BJ (cell line): ENCODE data around the gene RASA2. TPM values are rescaled to one million over a fixed set of nuclear protein-coding genes. Genes with fewer than 3 reads are reported as not detected.
A peak's percentile ranks its signal among the peaks of the same experiment; 100 is the strongest.

Experiments
- CTCF ChIA-PET: fragments of 350-600 bp; formaldehyde crosslinking; extraction: SDS; loops from one replicate; lab custom pipeline; 2021; ENCODE audit warnings: antibody characterized with exemption, inconsistent platforms; lab: Yijun Ruan, JAX
- POLR2A ChIA-PET: fragments of 300-600 bp; sonication (Branson Sonifier 250); formaldehyde crosslinking; extraction: SDS; loops from one replicate; lab custom pipeline; 2021; ENCODE audit warnings: antibody characterized with exemption; lab: Charles Lee
- DNase-seq: peaks from one replicate; pipeline ENCODE4 v3.0.0-alpha.2; 2011; ENCODE audit warnings: low read depth
- H3K27me3 ChIP-seq: 2 replicates; pipeline ENCODE4 v1.6.0; 2011; ENCODE audit warnings: low read length; ENCODE audit not compliant: control insufficient read depth, insufficient read depth
- H3K36me3 ChIP-seq: 2 replicates; pipeline ENCODE4 v1.5.1; 2011; ENCODE audit warnings: low read length; ENCODE audit not compliant: control insufficient read depth, insufficient read depth
- H3K4me3 ChIP-seq: 2 replicates; pipeline ENCODE4 v1.5.1; 2011; ENCODE audit warnings: low read depth, mild to moderate bottlenecking, control low read depth, low read length
- CTCF ChIP-seq: IDR thresholded peaks from 2 replicates; pipeline ENCODE4 v1.5.1; 2011; ENCODE audit warnings: low read depth, mild to moderate bottlenecking, control low read depth, inconsistent platforms, low read length, moderate library complexity; ENCODE audit not compliant: insufficient read depth
- polyA plus RNA-seq: library from polyadenylated mRNA; depleted of rRNA; stranded (reverse); fragments of >200 nt; gene quantifications from 2 replicates; pipeline ENCODE4 v1.2.3, GENCODE V29; 2011

The RASA2 gene
- polyA plus RNA-seq, 1 experiment: 5.6 TPM

- ChIA-PET CTCF (no interaction called here), POLR2A (interaction anchor here (0.6 kb wide), 1 partner anchor 46 kb away, joined by 3 read pairs; no protein-coding TSS in a partner anchor)
- no peak for TF ChIP-seq CTCF
- Histone ChIP-seq H3K4me3 (no peak overlapping the region), H3K36me3 (no peaks in the 10 kb centered on the region), H3K27me3 (0 out of 2 replicates have a peak, but pooled peaks cover 2% of the 10 kb centered on the region)
- DNase-seq: no peak
Measured at GRCh38 chr3:141653847-141654246, 167.0 kb downstream of the RASA2 start.

GRCh38 chr3:141655801-141656200 lies 169.0 kb downstream of the RASA2 start:
- ChIA-PET POLR2A (interaction anchor here (0.5 kb wide), 1 partner anchor 392 kb away, joined by 10 read pairs; no protein-coding TSS in a partner anchor), CTCF (interaction anchor here (1.5 kb wide), 1 partner anchor 11 kb away, joined by 3 read pairs; no protein-coding TSS in a partner anchor)
- H3K4me3 ChIP-seq: no peak overlapping the region
- H3K36me3 ChIP-seq: no peaks in the 10 kb centered on the region
- 0 out of 2 replicates have a peak, but pooled peaks cover 2% of the 10 kb centered on the region for H3K27me3 ChIP-seq
- no peak for TF ChIP-seq CTCF
- no peak for DNase-seq

GRCh38 chr3:141656771-141657170 lies 169.9 kb downstream of the RASA2 start:
- DNase-seq: peak; percentile 84
- ChIA-PET CTCF (interaction anchor here (1.3 kb wide), 2 partner anchors 11 to 13 kb away, joined by 3 to 4 read pairs; no protein-coding TSS in a partner anchor), POLR2A (interaction anchor here (0.6 kb wide), 1 partner anchor 83 kb away, joined by 19 read pairs; no protein-coding TSS in a partner anchor)
- TF ChIP-seq CTCF: no peak
- 0 out of 2 replicates have a peak, but pooled peaks cover 2% of the 10 kb centered on the region for H3K27me3 ChIP-seq
- H3K4me3 ChIP-seq: no peak overlapping the region
- no peaks in the 10 kb centered on the region for H3K36me3 ChIP-seq

GRCh38 chr3:141657516-141657915 lies 170.7 kb downstream of the RASA2 start:
- Histone ChIP-seq H3K36me3 (no peaks in the 10 kb centered on the region), H3K4me3 (no peak overlapping the region), H3K27me3 (0 out of 2 replicates have a peak, but pooled peaks cover 2% of the 10 kb centered on the region)
- DNase-seq: no peak
- TF ChIP-seq CTCF: no peak
- CTCF ChIA-PET: interaction anchor here (0.6 to 1.3 kb wide), 3 partner anchors 12 to 13 kb away, joined by 3 to 4 read pairs (median 3); no protein-coding TSS in a partner anchor
- POLR2A ChIA-PET: interaction anchor here (0.5 kb wide), 1 partner anchor 154 kb away, joined by 3 read pairs; no protein-coding TSS in a partner anchor

GRCh38 chr3:141659821-141660613 lies 173.2 kb downstream of the RASA2 start:
- H3K27me3 ChIP-seq: 0 out of 2 replicates have a peak, but pooled peaks cover 2% of the 10 kb centered on the region
- CTCF ChIA-PET: interaction anchor here (0.9 to 1.7 kb wide), 2 partner anchors 10 to 79 kb away, joined by 3 read pairs; no protein-coding TSS in a partner anchor
- DNase-seq: no peak
- no peak for TF ChIP-seq CTCF
- no peaks in the 10 kb centered on the region for H3K36me3 ChIP-seq
- POLR2A ChIA-PET: interaction anchor here (0.6 kb wide), 1 partner anchor 152 kb away, joined by 4 read pairs; no protein-coding TSS in a partner anchor
- H3K4me3 ChIP-seq: peak overlapping the region; percentile 69
